Mesenchymal stem cell (in vitro differentiated cells and primary cell): ENCODE data around the gene EXOC8.

ENCODE experiments used
- DNase-seq: peaks from one replicate; pipeline ENCODE4 v3.0.0-alpha.2; 2013
- H2AFZ ChIP-seq: one replicate; pipeline ENCODE4 v1.6.1; 2013; ENCODE audit warnings: low read depth, mild to moderate bottlenecking, control low read depth, inconsistent platforms, low read length, moderate library complexity
- H2AK5ac ChIP-seq: 2 replicates; pipeline ENCODE4 v1.6.1; 2013; ENCODE audit warnings: low read length, moderate library complexity, mild to moderate bottlenecking, inconsistent platforms; ENCODE audit not compliant: severe bottlenecking
- H2BK120ac ChIP-seq: one replicate; pipeline ENCODE4 v1.6.1; 2013; ENCODE audit warnings: low read depth, mild to moderate bottlenecking, inconsistent platforms, low read length, moderate library complexity
- H2BK12ac ChIP-seq, 2 experiments: one replicate each; pipeline ENCODE4 v1.6.1; 2013; ENCODE audit warnings: inconsistent platforms in 2 of 2, low read length in 2 of 2, mild to moderate bottlenecking in 2 of 2, moderate library complexity in 2 of 2, control low read depth in 1 of 2
- H2BK15ac ChIP-seq: one replicate; pipeline ENCODE4 v1.6.1; 2013; ENCODE audit warnings: mild to moderate bottlenecking, low read depth, inconsistent platforms; ENCODE audit not compliant: poor library complexity, severe bottlenecking
- H2BK5ac ChIP-seq: 2 replicates; pipeline ENCODE4 v1.6.1; 2013; ENCODE audit warnings: low read depth, mild to moderate bottlenecking, low read length, control low read depth, inconsistent platforms; ENCODE audit not compliant: poor library complexity, severe bottlenecking
- H3K14ac ChIP-seq, 2 experiments: one replicate each; pipeline ENCODE4 v1.6.1; 2013; ENCODE audit warnings: inconsistent platforms in 2 of 2, low read length in 2 of 2, control low read depth in 1 of 2, mild to moderate bottlenecking in 1 of 2, moderate library complexity in 1 of 2
- H3K18ac ChIP-seq, 2 experiments: one replicate each; pipeline ENCODE4 v1.6.1; 2013; ENCODE audit warnings: inconsistent platforms in 2 of 2, low read length in 2 of 2, control low read depth in 1 of 2, low read depth in 1 of 2, mild to moderate bottlenecking in 1 of 2
- H3K23ac ChIP-seq, 2 experiments: one replicate each; pipeline ENCODE4 v1.6.1; 2013; ENCODE audit warnings: inconsistent platforms in 2 of 2, low read length in 2 of 2, mild to moderate bottlenecking in 2 of 2, moderate library complexity in 2 of 2, control low read depth in 1 of 2
- H3K27ac ChIP-seq: 2 replicates; pipeline ENCODE4 v1.5.1; 2013; ENCODE audit warnings: mild to moderate bottlenecking, moderate library complexity, low read length, control low read depth, inconsistent platforms; ENCODE audit not compliant: poor library complexity, severe bottlenecking
- H3K27me3 ChIP-seq, 2 experiments: 2 replicates each; pipeline versions ENCODE4 v1.6.1 to v1.7.0; 2013; ENCODE audit warnings: low read length in 2 of 2, mild to moderate bottlenecking in 2 of 2, moderate library complexity in 2 of 2, control low read depth in 1 of 2, inconsistent platforms in 1 of 2; ENCODE audit not compliant: control insufficient read depth in 1 of 2, insufficient read depth in 1 of 2
- H3K36me3 ChIP-seq, 2 experiments: 2 replicates each; pipeline versions ENCODE4 v1.6.1 to v1.7.0; 2013; ENCODE audit warnings: low read length in 2 of 2, control low read depth in 1 of 2, inconsistent platforms in 1 of 2, low read depth in 1 of 2, mild to moderate bottlenecking in 1 of 2; ENCODE audit not compliant: insufficient read depth in 2 of 2, control insufficient read depth in 1 of 2
- H3K4ac ChIP-seq, 2 experiments: one replicate each; pipeline ENCODE4 v1.6.1; 2013; ENCODE audit warnings: inconsistent platforms in 2 of 2, low read length in 2 of 2, mild to moderate bottlenecking in 2 of 2, moderate library complexity in 2 of 2, control low read depth in 1 of 2, low read depth in 1 of 2
- H3K4me1 ChIP-seq: 2 replicates; pipeline ENCODE4 v1.6.1; 2013; ENCODE audit warnings: low read depth, low read length, control low read depth; ENCODE audit not compliant: control insufficient read depth, insufficient read depth
- H3K4me2 ChIP-seq: 2 replicates; pipeline ENCODE4 v1.6.1; 2013; ENCODE audit warnings: low read length, mild to moderate bottlenecking, inconsistent platforms; ENCODE audit not compliant: poor library complexity, severe bottlenecking
- H3K4me3 ChIP-seq, 2 experiments: 2 replicates each; pipeline versions ENCODE4 v1.5.1 to v1.7.0; 2013; ENCODE audit warnings: low read length in 2 of 2, mild to moderate bottlenecking in 2 of 2, control low read depth in 1 of 2, low read depth in 1 of 2; ENCODE audit not compliant: insufficient read depth in 1 of 2
- H3K79me1 ChIP-seq: replicated peaks from 2 replicates; pipeline ENCODE4 v1.6.1; 2013; ENCODE audit warnings: mild to moderate bottlenecking, control low read depth, low read length, inconsistent platforms; ENCODE audit not compliant: poor library complexity, severe bottlenecking
- H3K9ac ChIP-seq: 2 replicates; pipeline ENCODE4 v1.7.0; 2013; ENCODE audit warnings: mild to moderate bottlenecking, low read length, moderate library complexity
- H3K9me3 ChIP-seq: 2 replicates; pipeline ENCODE4 v1.7.0; 2013; ENCODE audit warnings: mild to moderate bottlenecking, low read length; ENCODE audit not compliant: control insufficient read depth
- H4K8ac ChIP-seq: one replicate; pipeline ENCODE4 v1.6.1; 2013; ENCODE audit warnings: inconsistent platforms, mild to moderate bottlenecking, low read length, moderate library complexity
- H4K91ac ChIP-seq: one replicate; pipeline ENCODE4 v1.6.1; 2013; ENCODE audit warnings: mild to moderate bottlenecking, low read length, inconsistent platforms
- WGBS: methylation state at CpG from one replicate; pipeline ENCODE4 v1.1.7; 2013; ENCODE audit warnings: mixed read lengths; 5-methylcytosine and 5-hydroxymethylcytosine counted together

The EXOC8 gene

DNA sequence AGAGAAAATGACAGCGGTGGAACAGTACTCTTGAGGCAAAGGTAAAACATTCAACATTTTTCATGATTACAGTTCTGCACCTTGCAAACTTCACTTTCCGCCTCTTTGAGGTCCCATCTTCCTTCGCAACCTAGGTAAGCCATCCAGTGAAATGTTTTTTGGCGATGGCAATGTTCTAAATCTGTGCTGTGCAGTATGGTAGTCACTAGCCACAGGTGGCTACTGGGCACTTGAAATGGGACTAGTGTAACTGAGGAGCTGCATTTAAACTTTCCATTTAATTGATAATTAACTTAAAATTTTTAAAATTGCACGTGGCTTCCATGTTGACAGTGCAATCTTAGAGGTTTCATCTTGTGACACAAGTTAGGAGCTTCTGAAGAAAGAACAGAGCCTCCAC lies 13.0 kb downstream of the EXOC8 start:
- no peak overlapping the region for H2AFZ ChIP-seq
- no peak overlapping the region for H2BK120ac ChIP-seq
- H3K9ac ChIP-seq = no peak overlapping the region
- no peak overlapping the region for H3K23ac ChIP-seq
- H3K4ac ChIP-seq = no peak overlapping the region
- H2BK12ac ChIP-seq = no peak overlapping the region
- no peaks in the 10 kb centered on the region for H3K9me3 ChIP-seq
- H3K4me1 ChIP-seq = no peaks in the 10 kb centered on the region
- H4K8ac ChIP-seq = no peak overlapping the region
- DNase-seq = no peak
- no peak overlapping the region for H4K91ac ChIP-seq
- no peak overlapping the region for H2BK5ac ChIP-seq
- no peak overlapping the region for H2BK15ac ChIP-seq
- no peak overlapping the region for H3K4me2 ChIP-seq
- no peaks in the 10 kb centered on the region for H3K27me3 ChIP-seq
- H3K79me1 ChIP-seq = no peaks in the 10 kb centered on the region
- H3K27ac ChIP-seq = no peak overlapping the region
- no peak overlapping the region for H3K4me3 ChIP-seq
- H3K36me3 ChIP-seq = no peaks in the 10 kb centered on the region
- H3K14ac ChIP-seq = no peak overlapping the region
- 80% methylated on average over 5 of the region's 5 CpGs for WGBS
- no peak overlapping the region for H3K18ac ChIP-seq
- no peak overlapping the region for H2AK5ac ChIP-seq

DNA sequence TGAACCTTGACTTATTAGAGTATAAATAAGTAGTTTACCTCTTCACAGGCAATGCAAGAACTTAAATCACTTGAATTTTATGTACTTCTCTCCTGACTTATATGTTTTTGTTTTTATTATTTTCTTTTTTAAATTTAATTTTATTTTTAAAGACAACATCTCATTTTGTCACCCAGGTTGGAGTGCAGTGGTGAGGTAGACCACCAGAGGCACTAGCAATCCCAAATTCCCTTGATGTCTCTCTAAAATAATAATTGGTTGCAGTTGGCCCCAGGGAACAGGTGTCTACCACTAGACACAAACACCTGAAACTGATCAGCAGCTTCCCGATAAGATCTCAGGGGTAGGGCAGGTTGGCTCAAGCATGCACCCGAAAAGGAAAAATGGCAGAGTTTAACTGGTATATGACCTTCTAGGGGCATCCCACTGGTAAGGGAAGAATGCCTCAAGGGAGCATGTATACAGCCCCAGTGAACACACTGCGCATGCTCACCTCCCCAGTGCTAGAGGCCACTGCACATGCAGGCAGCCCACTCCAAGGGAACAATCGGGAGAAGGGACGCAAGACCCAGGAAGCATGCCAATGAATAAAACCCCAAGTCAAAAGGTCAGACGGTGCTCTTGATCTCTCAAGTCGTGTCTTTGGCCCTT lies 14.6 kb downstream of the EXOC8 start:
- Histone ChIP-seq H4K8ac (no peak overlapping the region), H2BK12ac (no peak overlapping the region), H3K36me3 (no peaks in the 10 kb centered on the region), H3K27me3 (no peaks in the 10 kb centered on the region), H2BK5ac (no peak overlapping the region), H3K4me1 (no peaks in the 10 kb centered on the region), H2BK120ac (no peak overlapping the region), H3K9me3 (no peaks in the 10 kb centered on the region), H2AK5ac (no peak overlapping the region), H3K79me1 (no peaks in the 10 kb centered on the region), H3K23ac (no peak overlapping the region), H3K4me3 (no peak overlapping the region), H3K4ac (no peak overlapping the region), H2AFZ (no peak overlapping the region), H3K18ac (no peak overlapping the region), H3K27ac (no peak overlapping the region), H3K14ac (no peak overlapping the region), H3K9ac (no peak overlapping the region), H2BK15ac (no peak overlapping the region), H3K4me2 (no peak overlapping the region), H4K91ac (no peak overlapping the region)
- no peak for DNase-seq
- 86% methylated on average over 7 of the region's 7 CpGs for WGBS

DNA sequence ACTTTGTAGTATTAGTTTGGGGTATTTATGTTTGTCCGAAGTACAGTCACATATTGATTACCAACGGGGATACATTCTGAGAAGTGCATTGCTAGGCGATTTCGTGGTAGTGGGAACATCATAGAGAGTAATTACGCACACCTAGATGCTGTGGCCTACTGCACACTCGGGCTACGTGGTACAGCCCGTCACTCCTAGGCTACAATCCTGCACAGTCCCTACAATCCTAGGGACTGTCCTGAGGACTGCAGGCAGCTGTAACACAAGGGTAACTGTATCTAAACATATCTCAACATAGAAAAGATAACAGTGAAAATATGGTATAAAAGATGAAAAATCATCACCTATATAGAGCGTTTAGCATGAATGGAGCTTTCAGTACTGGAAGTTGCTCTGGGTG lies 18.6 kb downstream of the EXOC8 start:
- H2BK12ac ChIP-seq = no peak overlapping the region
- no peak overlapping the region for H3K27ac ChIP-seq
- H4K91ac ChIP-seq = no peak overlapping the region
- WGBS = 98% methylated on average over 8 of the region's 9 CpGs
- H3K23ac ChIP-seq = no peak overlapping the region
- no peaks in the 10 kb centered on the region for H3K27me3 ChIP-seq
- no peak overlapping the region for H2AK5ac ChIP-seq
- H3K36me3 ChIP-seq = no peaks in the 10 kb centered on the region
- no peak overlapping the region for H3K4me2 ChIP-seq
- no peak for DNase-seq
- no peaks in the 10 kb centered on the region for H3K79me1 ChIP-seq
- H4K8ac ChIP-seq = no peak overlapping the region
- no peak overlapping the region for H2BK5ac ChIP-seq
- no peaks in the 10 kb centered on the region for H3K9me3 ChIP-seq
- H3K14ac ChIP-seq = no peak overlapping the region
- H3K4me1 ChIP-seq = no peaks in the 10 kb centered on the region
- H3K4ac ChIP-seq = no peak overlapping the region
- no peak overlapping the region for H2AFZ ChIP-seq
- no peak overlapping the region for H3K9ac ChIP-seq
- H3K18ac ChIP-seq = no peak overlapping the region
- no peak overlapping the region for H2BK120ac ChIP-seq
- no peak overlapping the region for H3K4me3 ChIP-seq
- no peak overlapping the region for H2BK15ac ChIP-seq

DNA sequence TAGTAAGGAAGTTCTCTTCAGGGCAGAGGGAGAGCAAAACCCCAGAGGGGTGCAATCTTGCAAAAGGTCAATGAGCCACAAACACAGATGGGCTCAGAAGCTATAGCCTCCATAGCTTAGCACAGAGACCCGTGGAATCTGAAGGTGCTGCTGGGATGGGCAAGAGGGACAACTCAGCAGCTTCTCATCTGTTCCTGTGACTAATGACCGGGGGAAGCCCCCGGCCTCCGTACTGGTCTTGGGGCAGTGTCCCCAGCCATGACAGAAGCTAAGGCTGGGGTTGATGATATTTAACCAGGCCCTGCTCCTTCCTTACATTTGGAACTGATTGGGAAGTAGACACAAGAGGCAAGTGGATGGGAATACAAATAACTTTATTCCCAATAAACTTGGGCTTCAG lies 19.1 kb downstream of the EXOC8 start:
- no peak overlapping the region for H2BK15ac ChIP-seq
- no peaks in the 10 kb centered on the region for H3K4me1 ChIP-seq
- H3K14ac ChIP-seq = no peak overlapping the region
- no peak overlapping the region for H4K8ac ChIP-seq
- no peak overlapping the region for H2AFZ ChIP-seq
- 82% methylated on average over 4 of the region's 4 CpGs for WGBS
- H2AK5ac ChIP-seq = no peak overlapping the region
- H2BK120ac ChIP-seq = no peak overlapping the region
- H4K91ac ChIP-seq = no peak overlapping the region
- H3K27ac ChIP-seq = no peak overlapping the region
- no peak overlapping the region for H3K18ac ChIP-seq
- H3K9ac ChIP-seq = no peak overlapping the region
- no peak for DNase-seq
- H3K23ac ChIP-seq = no peak overlapping the region
- no peak overlapping the region for H2BK5ac ChIP-seq
- no peak overlapping the region for H3K4ac ChIP-seq
- no peak overlapping the region for H2BK12ac ChIP-seq
- H3K27me3 ChIP-seq = no peaks in the 10 kb centered on the region
- H3K36me3 ChIP-seq = no peaks in the 10 kb centered on the region
- H3K79me1 ChIP-seq = no peaks in the 10 kb centered on the region
- H3K4me2 ChIP-seq = no peak overlapping the region
- no peak overlapping the region for H3K4me3 ChIP-seq
- no peaks in the 10 kb centered on the region for H3K9me3 ChIP-seq
